Stimulated activated CD4-positive, alpha-beta T cell treated with anti-CD3 and anti-CD28 coated beads, Interleukin-12 subunit alpha, Interleukin-12 subunit beta, amount 100 ng/mL, for 4 hours (primary cell): Measurements from ENCODE around the gene MICAL3.

Experiments used
- DNase-seq: peaks from one replicate; pipeline ENCODE4 v3.0.0-alpha.2; 2020

The MICAL3 gene

DNA sequence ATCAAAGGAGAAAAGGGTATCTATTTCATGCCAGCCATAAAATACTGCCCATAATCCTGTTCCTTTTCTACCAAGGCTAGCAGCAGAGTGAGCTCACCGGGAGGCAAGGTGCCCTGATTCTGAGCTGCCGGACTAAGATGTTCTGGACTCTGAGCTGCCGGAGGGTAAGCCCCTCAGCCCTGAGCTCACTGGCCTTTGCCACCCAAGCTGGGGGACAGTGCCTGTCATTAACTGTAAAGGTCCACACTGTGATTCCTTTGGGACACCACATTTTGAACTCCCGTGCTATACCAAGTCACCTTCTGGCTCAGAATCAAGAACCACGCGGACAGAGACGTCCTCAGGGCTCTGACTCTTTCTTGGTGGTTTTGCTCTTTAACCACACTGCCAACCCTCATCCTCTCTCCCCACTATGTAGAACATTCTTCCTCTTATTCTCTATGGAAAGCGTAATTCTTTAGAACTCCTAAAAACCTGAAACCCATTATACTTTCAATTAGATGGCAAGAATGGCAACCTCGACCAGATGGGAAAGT, 161.6 kb downstream of the MICAL3 start:
- no peak for DNase-seq

DNA sequence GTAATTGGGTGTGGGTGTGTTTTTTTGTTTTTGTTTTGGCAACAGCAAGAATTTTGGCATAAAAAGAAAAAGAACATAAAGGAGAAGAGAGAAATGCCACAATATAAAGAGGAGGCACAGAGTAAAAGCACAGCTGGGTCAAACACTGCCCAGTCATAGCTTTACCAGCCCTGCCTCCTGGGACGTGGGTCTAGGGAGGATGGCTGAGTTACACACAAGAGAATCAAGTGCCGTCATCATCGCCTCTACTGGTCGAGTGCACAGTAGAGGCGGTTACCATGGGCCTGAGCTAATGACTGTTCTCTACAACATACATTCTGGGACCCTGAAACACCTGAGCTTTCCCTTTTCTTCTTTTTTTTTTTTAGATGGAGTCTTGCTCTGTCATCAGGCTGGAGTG, 162.5 kb downstream of the MICAL3 start:
- DNase-seq: no peak

GRCh38 chr22:17860220-17860965, 164.0 kb downstream of the MICAL3 start:
- DNase-seq: no peak

GRCh38 chr22:17858033-17858432, 166.3 kb downstream of the MICAL3 start:
- no peak for DNase-seq

GRCh38 chr22:17855572-17856290, 168.6 kb downstream of the MICAL3 start:
- no peak for DNase-seq

DNA sequence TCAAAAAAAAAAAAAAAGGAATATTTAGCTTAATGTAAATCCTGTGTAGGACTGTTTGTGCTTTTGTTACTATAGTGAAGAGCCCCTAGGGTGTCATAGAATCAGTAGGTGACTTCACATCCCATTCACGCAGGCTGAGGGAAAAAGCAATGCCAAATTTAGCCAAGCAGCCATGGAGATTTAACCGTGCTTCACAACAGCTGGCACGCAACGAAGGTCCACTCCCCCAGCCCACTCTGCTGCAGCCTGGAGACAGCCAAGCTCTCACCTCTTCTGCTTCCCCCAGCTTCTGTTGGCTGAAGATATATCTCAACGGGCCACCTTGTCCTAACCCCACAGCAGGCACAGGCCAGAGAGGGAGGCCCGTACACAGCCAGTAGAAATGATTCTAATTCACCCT, 171.3 kb downstream of the MICAL3 start:
- DNase-seq: no peak

DNA sequence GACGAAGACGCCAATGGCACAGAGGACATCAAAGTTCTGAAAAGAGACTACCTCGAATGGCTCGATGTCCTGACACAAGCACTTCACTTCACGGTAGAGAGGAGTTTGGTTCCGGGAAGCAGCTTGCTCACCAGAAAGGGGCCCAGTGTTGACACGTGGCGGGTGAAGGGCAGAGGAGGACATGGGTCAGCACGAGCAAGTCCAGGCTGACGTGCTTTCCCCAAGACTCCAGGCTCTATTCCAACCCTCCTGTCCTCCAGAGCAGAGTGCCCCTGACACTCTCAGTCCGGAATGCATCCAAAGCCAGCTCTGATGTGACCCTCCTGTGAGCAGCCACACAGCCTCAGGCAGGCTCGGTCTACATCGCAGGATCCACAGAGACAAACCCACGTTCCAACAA, 172.6 kb downstream of the MICAL3 start:
- DNase-seq: no peak

GRCh38 chr22:17847360-17848078, 176.8 kb downstream of the MICAL3 start:
- DNase-seq: no peak

DNA sequence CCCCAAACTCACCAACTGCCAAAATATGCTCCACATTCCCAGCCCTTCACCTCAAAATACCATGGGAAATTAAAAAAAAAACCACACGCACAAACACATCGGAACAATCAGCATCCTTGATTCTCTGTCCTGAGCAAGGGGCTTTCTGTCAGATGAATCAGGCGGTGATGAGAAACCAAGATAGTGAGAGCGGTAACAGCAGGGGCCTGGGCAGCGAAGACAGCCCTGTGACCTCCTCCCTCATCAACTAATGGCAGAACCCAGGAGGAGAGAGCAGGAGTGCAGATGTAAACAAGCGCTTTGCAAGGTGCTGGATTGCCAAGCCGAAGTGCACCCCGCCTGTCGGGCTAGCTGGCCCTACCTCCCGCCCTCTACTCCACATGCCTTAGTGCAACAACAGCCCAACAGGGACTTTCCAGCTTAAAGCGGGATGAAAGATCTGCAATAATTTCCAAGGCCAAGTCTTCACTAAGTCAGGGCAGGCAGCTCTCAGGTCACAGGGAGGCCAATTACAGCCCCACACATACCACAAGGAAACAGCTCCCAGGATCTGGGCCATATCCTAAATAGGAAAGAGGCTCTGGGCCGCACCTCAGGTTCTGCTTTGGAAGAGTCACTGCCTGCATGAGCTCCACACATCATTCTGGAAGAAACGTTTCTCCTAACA, 177.9 kb downstream of the MICAL3 start:
- DNase-seq: no peak

GRCh38 chr22:17845790-17846189, 178.6 kb downstream of the MICAL3 start:
- no peak for DNase-seq

- no peak for DNase-seq
These were observed 179.0 kb downstream of the MICAL3 start for GRCh38 chr22:17845327-17845726.

DNA sequence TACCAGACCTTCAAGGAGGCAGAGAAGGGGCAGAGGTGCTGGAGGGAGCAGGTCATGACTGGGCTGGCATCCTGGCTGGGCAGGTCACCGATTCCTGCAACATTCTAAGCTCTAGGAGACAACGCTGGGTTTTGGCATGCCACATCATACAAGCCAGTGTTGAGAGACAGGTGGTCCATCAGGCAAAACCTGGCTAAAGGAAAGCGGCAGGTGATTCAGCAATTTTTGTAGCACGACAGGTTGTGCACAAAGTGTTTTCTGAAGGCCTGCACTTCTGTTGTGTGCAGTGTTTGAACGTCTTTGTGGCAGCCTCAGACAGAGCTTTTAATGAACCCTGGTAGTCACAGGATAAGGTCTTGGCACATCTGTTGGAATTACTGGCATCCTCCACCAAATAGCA, 180.2 kb downstream of the MICAL3 start:
- DNase-seq: no peak

- peak; percentile 7 for DNase-seq
These were observed 182.0 kb downstream of the MICAL3 start for GRCh38 chr22:17842386-17842785.

- no peak for DNase-seq
These were observed 182.5 kb downstream of the MICAL3 start for GRCh38 chr22:17841836-17842235.

DNA sequence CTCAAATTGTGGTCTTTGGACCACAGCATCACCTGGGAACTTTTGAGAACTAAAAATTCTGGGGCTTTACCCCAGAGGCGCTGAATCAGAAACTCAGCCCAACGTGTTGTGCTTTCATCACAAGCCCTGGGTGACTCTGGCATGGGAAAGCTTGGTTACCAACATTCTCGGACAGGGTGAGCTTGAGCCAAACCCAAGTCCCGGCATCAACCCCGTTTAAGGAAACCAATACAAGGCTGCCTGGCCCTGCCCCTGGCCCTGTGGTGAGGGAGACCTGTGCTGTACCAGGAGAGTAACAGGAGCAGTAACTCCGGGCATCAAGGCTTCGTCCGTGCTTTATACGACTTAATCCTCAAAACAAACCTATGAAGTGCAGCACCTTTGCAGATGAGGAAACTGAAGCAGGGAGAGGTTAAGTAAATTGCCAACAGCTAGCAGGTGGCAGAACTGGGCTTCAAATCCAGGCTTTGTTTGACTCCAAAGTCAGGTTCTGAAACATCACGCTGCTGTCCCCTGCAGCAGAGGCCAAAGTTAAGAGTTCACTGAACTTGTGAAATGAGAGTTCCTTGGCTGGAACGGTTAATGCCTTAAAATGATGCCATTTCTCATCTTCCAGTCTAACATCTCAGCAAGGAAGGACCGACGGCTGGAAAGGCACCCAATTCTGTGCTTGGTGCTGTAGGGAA, 186.0 kb downstream of the MICAL3 start:
- no peak for DNase-seq

GRCh38 chr22:17836992-17837742, 187.2 kb downstream of the MICAL3 start:
- DNase-seq: no peak

- no peak for DNase-seq
These were observed 189.1 kb downstream of the MICAL3 start for GRCh38 chr22:17835256-17835655.

- DNase-seq: no peak
These were observed 190.9 kb downstream of the MICAL3 start for GRCh38 chr22:17833489-17833888.

GRCh38 chr22:17832665-17833064, 191.7 kb downstream of the MICAL3 start:
- no peak for DNase-seq

- DNase-seq: no peak
These were observed 192.7 kb downstream of the MICAL3 start for GRCh38 chr22:17831501-17832251.
